GM21367 (cell line): Measurements from ENCODE around the gene SP3.

ENCODE experiments used
- ATAC-seq: cut with Tn5 transposase; IDR thresholded peaks from one replicate; pipeline ENCODE4 v1.9.1; 2021; ENCODE audit not compliant: unreplicated experiment

Gene SP3

DNA sequence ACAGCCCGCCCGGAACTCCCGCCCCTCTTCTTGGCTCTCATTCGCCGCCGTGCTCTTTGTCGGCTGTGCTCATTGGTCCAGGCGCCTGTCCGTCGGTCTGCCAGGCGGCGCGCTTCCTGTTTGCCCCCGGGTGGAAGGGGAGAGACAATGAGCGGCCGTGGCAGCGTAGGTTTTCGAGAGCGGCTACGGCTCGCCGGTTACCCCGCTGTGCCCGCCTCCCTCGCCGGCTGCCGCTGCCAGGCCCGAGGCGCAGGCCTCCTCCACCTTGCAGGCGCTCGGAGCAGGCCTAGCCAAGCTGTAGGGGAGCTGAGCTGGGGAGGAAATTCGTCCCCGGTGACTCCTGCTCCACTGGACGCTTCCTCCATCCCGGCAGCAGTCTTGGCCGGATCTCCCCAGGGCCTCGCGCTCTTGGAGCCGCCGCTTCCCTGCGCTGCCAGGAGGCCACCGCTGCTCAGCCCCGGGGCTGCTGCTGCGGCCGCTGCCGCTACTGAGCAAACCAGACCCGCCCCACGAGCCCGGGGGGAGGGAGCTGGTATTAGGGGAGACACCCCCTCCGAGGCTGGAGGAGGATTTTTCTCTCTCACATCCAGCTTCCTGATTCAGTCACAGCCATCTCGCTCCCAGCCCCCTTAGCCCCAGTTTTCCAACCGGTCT is at the start of gene SP3:
SP3 (minus strand) TSS at position 2 of the 654 bp plus-strand sequence. CDS start 202 bp downstream, outside the sequence.
- ATAC-seq = peak; percentile 57

DNA sequence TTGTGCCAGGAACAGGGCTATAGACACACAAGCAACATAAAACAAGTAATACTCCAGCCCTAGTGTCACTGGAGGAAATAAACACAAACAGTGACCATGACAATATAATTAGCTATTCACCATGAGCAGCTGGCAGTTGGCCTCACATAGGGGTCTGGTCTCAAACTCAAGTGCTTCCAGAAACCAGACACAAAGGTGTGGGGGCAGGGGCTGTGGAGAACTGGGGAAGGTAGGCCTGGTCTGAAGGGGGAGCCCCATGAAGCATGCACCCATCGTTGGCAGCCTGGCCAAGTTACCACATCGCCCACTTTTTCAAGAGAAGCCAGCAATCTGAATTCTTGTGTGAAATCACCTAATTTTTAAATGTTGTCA is 49.5 kb upstream of the SP3 start:
- no peak for ATAC-seq

DNA sequence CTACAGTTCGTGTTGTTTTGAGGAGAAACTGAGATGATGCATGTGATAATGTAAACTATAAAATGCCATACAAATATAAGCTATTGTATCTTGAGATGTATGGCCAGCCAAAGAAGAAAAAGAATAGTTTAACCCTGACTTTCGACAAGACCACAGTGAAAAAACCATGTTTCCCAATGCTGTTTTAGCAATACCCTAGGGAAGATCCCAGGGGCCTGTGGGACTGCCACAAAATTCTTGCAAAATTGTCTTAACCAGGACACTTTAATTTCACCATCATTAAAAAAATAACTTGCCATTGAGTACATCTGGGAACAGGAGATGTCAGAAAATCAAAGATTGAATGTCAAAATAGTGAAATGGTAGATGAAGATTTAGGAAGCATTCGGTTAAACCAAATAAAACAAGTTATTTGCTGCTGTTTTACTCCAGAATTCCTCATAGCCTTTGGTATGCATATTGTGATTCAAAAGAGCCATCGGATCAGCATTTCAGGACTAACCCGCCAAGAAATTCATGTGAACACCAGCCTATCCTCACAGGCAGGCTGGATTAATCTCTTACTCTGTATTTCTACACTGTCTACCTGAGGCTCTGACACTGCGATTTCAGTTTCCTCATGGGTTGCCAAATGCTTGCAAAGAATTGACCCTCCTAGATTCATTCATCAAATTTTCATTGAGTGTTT is 49.0 kb upstream of the SP3 start:
- no peak for ATAC-seq

DNA sequence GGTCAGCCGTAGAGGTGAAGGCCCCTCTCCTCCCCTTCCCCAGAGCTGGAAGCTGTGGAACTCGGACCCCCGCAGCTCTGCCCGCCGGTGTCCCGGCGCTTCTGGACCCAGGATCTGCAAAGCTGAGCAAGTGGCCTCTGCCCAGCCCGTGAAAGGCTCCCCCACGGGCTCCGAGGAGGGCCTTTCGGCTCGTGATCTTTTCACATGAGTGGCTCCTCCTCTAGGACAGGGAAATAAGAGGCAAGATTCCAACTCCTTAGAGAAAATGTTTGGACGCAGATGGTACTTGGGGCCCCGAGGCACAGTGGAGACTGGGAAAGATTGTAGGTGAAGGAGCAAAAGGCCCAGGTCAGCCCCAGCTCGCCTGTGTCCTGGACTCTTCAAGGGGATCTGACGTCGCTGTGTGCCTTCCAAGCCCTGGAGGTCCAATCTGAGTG is 48.2 kb upstream of the SP3 start:
- no peak for ATAC-seq

DNA sequence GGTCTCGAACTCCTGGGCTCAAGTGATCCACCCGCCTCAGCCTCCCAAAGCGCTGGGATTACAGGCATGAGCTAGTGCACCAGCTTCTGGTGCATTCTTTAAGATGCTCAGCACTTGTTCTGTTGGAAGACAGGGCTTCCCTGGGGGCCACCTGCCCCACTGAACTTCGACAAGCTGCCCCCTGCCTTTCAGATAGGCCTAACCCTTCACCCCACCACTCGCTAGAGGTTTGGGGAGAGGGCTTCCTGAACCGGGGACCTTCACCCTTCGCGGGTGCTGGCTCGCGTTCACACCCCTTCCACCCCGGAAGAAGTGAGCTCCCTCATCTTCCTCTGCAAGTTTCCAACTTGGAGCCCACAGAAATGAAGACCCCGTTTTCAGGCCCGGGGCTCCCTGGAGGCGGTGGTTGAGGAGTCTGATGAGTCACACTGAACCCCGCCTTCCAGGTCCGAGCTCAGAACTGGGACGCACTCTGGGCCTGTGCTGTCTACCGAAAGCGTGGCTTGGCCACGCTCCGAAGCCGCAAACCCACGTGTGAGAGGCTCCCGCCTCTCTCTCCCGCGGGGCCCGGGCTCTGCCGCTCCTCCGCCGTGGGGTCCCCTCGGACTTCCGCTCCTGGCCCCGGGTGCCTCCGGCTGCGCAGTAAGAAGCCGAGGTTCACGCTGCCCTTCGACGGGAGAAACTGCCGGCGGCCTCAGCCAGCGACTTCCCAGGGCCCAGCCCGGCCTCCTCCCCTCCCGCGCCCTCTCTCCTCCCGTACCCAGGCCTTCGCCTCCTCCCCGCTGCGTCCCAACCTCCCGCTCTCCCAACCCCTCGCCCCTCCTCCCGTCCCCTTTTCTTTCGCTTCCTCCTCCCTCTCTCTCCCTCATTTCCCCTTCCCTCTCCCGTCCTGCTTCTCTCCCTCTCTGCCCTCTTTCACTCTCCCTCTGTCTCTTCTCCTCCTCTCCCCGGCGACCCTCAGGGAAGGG is 47.5 kb upstream of the SP3 start:
- ATAC-seq = no peak

DNA sequence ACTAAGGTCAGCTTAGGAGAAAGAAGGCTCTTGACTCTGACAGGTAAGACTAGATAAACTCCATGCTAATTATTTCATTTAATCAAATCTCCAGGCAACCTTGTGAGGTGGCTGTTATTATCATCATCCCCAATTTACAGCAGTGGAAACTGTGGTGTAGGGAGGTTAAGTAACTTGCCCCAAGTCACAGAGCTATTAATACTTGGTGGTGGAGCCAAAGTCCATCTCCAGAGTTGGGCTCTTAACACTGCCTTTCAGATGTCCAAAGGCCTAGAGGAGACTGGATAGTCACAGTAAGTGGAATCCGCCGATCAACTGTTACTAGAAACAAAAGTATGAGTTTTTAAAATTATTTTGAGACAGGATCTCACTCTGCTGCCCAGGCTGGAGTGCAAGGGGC is 46.6 kb upstream of the SP3 start:
- no peak for ATAC-seq

DNA sequence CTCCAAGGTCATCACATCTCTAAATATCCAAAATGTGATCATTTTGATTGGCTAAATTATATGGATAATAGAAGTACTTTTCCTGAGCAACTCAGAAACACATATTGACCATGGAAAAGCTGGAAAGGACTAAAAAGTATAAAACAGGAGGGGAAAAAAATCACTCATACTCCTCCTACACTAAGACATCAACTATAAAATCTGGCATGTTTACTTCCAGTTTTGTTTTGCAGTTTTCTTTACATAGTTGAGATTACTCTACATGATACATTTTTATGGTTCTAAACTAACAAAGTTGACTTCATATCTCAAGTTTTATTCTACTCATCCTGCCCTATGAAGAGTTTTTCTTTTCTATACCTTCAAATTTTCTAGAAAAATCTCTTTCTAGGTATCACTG is 46.0 kb upstream of the SP3 start:
- no peak for ATAC-seq

DNA sequence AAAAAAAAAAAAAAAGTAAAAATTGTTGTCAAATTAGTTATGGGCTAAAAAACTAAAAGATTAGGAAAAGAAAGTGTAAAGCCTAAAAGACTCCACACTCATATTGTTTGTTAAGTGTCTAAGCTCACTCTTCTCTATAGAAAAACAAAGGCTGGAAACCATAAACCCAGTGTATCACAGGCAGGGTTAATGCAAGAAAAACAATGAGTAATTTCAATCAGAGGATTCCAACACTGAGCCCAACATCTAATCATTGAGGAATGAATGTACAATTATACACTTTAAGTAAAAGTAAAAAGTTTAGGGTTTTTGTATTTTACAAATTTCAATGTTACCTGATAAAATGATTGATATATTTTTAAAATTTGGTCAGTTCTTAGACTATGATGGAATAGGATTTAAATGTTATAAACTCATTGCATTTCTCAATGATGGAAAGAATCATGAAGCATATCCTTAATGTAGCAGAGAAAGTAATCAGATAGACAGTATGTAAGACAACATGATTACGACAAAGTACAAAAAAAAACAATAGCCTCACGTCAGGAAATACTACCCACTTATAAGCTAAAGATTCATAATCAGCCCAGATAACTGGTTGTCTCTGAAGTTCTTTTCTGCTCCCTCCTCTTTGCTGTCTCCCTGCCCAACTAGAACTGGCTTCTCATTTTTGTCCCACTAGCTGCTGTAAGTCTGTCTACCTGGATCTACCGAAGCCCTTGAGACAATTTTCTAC is 44.5 kb upstream of the SP3 start:
- ATAC-seq = no peak

DNA sequence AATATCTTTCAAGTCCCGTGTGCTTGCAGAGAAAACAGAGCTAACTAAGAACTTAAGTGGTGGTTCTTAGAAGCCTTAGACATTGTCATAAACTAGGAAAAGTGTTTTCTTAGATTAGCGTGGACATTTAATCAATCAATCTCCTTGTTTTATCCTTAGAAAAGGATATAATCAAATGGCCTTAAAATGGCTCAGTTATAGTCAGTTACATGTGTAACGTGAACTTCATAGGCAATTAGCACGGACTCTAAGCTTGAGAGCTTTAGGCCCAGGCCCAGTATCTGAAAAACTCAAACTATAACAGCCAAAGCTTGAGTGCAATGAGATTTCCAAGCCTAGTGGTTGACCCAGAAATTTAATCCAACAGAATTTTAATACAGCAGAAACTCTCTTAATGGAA is 43.5 kb upstream of the SP3 start:
- no peak for ATAC-seq

DNA sequence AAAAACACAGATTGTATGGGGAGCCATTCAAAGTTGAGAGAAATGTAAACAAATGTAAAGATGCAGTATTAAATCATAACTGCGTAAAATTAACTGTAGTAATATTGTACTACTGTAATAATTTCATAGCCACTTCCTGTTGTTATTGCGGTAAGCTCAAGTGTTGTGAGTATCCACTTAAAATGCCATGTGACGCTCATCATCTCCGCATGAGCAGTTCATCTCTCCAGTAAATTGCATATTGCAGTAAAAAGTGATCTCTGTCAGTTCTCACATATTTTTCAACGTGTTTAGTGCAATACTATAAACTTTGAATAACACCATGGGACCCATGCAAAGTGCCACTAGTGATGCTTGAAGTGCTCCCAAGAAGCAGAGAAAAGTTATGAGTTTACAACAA is 41.8 kb upstream of the SP3 start:
- ATAC-seq = no peak

DNA sequence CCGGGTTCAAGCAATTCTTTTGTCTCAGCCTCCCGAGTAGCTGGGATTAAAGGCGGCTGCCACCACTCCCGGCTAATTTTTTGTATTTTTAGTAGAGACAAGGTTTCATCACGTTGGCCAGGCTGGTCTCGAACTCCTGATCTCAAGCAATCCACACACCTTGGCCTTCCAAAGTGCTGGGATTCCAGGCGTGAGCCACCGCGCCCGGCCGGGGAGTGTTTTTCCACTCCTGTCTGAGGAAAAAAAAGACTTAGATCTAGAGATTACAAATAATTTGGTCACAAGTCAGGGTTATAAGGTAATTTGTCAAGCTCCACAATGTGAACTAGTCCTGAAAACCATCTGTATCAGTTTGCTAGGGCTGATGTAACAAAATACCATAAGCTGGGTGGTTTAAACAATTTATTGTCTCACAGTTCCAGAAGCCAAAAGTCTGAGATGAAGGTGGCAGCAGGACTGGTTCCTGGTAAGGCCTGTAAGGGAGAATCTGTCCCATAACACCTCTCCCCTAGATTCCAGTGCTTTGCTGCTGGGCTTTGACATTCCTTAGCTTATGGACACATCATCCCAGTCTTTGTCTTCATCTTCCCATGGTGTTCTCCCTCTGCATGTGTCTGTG is 40.7 kb upstream of the SP3 start:
- ATAC-seq = no peak

DNA sequence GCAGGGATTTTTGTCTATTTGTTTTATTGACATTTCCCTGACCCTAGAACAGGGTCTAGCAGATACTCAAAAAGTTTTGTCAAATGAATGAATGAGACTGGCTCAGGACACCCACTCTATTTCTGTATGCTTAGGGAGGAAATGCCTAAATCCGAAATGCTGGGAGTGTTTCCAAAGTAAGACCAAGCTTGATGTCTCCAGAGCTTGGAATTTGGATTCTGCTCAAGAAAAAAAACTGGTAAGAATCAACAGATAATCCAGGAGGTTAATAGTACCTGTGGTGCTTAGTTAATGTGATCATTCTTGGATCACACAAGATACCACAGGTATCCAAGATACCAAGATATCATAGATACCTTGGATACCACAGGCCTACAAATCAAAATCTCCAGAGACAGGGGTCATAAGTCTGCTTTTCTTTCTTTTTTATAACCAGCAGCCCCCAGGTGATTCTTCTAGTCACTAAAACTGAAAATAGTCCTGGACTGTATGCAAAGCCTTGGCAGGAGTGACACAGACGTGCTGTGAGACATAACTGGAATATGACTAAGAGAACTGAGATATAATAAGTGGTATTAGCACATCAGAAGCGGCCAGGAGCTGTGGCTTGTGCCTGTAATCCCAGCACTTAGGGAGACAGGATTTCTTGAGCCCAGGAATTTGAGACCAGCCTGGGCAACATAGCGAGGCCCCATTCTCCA is 39.9 kb upstream of the SP3 start:
- no peak for ATAC-seq

DNA sequence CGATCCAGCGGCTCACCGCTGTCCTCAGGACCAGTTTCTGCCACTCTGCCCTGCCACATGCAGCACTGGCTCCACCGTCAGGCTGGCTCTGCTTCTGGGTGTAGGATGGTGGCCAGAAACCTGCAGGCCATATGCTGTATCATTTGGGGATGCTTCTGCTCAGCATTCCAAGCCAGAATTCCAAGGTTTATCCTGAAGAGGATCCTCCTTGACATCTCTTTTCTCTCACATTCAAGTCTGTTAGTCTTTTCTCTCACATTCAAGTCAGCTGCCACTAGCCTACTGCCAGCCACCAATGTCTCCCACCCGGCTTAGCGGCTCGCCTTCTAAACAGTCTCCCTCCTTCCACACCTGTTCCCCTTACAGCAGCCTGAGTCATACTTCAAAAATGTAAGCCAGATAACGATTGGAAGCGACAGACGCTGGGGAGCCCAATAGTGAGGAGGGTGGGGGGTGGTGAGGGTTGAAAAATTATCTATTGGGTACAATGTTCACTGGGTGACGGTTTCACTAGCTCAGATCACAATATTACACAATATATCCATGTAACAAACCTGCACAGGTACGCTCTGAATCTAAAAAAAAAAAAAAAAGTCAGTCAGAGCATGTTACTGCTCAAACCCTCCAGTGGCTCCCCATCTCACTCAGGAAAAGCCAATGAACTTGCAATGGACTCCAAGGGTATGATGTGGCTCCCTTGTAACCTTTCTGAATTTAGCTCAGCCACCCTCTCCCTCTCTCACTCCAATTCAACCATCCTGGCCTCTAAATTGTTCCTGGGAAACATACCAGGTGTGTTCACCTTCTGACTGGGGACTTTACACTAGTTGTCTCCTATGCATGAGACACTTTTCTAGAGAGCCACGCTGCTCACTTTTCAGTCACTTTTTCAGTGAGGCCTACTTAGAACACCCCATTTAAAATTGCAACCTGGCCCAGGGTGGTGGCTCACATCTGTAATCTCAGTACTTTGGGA is 38.8 kb upstream of the SP3 start:
- ATAC-seq = no peak

DNA sequence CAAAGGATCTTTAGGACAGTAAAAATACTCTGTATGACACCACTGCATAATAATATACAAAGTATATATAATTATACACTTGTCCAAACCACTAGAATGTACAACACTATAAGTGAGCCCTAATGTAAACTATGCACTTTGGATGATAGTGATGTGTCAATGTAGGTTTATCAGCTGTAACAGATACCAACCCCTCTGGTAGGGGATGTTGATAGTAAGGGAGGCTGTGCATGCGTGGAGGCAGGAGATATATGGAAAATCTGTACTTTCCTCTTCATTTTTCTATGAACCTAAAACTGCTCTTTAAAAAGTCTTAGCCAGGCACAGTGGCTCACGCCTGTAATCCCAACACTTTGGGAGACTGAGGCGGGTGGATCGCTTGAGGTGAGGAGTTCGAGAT is 37.5 kb upstream of the SP3 start:
- no peak for ATAC-seq

DNA sequence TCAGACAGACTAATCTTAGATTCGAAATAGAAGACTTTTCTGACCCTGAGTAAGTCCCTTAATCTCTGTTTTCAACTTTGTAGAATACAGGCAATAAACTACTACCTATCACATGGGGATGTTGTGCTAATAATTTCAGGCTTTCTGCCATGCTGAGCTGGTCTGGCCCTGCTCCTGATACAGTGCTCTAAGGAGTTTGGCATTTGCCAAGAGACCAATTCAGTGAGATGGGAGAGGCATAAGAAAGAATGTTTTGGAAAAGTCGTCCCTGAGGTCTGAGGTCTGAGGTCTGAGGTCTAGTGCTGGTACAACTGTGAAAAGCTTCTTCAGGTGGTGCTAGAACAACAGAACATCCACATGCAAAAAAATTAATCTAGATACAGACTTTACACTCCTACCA is 35.9 kb upstream of the SP3 start:
- no peak for ATAC-seq

DNA sequence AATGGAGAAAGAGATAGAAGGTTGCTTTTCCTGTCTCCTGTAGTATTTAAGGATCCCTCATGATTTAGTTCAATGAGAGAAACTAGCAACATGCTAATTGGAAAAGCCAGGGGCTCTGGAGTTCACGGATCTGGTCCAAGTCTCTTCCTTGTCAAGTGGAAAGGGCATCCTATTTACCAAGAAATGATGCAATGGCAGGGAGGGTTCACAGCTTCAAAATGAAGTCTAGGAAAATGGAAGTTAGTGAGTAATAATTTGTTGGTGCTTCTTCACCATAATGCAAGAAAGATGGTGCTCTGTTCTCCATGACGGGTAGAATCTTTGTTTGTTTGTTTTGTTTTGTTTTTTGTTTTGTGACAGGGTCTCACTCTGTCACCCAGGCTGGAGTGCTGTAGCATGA is 34.6 kb upstream of the SP3 start:
- ATAC-seq = no peak

DNA sequence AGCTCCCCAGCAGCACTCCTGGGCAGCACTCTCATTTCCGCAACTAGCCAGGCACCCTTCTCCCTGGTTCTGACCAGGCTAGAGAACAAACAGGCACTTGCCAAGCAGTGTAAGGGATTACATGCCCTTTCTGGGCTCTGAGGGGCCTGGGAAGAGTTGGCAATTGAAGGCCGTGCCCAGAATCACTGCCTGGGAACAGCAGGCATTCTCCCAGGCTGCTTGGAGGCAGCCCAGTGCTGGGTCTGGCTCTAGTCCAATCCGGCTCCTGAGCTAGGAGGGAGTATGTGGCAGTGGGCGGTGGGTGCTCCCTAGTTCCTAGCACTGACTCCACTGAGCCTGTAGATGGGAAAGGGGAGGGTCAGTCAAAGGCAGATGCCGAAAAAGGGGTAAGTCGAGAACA is 34.1 kb upstream of the SP3 start:
- no peak for ATAC-seq

DNA sequence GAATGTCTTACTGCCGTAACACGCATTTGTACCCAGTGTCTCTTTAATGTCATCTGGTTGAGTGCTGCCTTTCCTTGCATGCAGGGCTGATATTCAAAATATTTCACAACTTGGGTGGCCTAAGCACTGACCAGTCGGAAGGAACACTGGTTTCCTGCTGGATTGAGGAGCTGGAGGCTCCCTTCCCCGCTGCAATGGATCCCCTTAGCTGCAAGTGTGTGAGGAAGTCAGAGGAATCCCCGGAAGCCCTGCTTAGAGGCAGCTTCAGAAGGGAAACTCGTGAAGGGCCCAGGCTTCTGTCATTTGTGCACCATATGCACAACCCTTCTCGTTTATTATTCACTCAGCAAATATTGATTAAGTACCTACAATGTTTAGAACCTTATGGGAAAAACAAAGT is 33.2 kb upstream of the SP3 start:
- ATAC-seq = no peak

DNA sequence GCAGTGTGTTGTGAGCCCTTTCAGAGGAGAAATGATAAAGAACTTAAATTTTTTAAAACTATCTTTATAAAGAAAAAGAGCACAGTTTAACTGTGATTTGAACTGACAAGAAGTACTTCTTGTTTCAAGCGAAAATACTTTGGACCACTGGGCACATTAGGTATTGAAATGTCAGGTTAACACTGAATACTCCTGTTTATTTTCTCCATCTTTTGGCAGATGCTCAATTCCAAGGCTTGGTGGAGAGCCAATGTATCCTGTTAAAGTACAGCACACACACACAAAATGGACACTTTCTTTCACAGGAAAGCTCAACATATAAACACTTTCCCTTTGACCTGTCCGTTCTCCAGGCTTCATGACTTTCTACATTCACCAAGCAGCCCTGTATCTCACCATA is 32.6 kb upstream of the SP3 start:
- ATAC-seq = no peak
